HG02884 (cell line): Measurements from ENCODE around the gene RPS28.
"Not testable (repeated sequence)": the region's sequence is repeated elsewhere in the genome, so short reads cannot be mapped to it uniquely, and the experiment has no call there.

ENCODE experiments used
- ATAC-seq: cut with Tn5 transposase; IDR thresholded peaks from one replicate; pipeline ENCODE4 v1.9.1; 2021; ENCODE audit warnings: mild to moderate bottlenecking, moderate library complexity; ENCODE audit not compliant: unreplicated experiment

The RPS28 gene

DNA sequence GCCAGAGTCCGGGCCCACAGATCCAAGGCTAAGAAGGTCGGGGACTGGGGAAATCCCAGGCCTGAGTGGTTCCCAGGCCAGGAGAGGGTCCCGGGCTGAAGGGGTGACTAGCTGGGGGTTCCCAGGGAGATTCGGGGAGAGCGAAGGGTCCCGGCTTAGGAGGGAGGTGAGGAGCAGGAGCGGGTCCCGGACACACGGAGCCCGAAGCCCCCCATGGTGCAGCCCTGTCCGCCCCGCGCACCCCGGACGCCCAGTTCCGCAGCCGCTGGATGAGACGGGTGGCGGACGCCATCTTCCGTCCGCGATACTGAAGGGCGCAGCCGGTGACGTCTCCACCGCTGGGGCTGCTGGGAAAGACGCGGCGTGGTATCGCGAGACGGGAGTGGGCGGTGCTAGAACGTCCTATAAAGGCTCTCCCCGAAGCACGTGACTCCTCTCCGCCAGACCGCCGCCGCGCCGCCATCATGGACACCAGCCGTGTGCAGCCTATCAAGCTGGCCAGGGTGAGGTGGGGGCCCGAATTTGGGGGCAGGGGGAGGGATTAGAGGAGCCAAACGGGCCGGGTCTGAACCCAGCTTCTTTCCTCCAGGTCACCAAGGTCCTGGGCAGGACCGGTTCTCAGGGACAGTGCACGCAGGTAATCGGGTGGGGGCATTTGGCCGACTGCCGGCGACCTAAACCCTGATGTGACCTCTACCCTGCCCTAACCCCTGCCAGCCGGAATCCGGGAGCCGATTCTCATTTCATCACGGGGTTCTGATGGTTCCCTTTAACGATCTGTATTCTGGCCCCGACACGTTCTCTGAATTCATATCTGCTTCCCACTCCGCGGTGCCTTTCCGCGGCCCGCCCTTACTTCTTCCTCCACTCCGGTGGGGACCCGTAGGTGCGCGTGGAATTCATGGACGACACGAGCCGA is at the start of gene RPS28, which contains the start of gene NDUFA7:
Gene RPS28 (plus strand): TSS at position 430 of the 919 bp plus-strand sequence. CDS start 35 bp downstream, at position 465.
Gene NDUFA7 (minus strand): TSS at position 309 of the 919 bp plus-strand sequence. CDS start 17 bp downstream, at position 292.
- peak; percentile 79 for ATAC-seq

DNA sequence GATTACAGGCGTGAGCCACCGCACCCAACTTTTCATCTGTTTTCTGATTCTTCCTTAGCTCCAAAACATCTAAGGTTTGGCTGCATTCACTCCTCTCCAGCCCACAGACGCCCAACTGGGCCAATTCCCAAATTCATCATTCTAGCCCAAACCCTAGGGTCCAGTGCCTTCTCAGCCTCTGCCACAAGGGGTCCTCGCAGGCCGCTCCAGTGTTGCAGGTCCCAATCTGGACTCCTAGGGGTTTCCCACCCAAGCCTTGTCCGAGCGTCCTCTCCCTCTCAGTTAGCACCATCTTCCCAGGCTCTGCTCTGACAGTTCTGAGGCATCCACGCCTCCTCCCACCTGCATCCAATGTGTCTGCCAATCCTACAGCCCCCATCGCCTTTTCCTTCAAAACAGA is 44.8 kb upstream of the RPS28 start:
- not testable (repeated sequence) for ATAC-seq

DNA sequence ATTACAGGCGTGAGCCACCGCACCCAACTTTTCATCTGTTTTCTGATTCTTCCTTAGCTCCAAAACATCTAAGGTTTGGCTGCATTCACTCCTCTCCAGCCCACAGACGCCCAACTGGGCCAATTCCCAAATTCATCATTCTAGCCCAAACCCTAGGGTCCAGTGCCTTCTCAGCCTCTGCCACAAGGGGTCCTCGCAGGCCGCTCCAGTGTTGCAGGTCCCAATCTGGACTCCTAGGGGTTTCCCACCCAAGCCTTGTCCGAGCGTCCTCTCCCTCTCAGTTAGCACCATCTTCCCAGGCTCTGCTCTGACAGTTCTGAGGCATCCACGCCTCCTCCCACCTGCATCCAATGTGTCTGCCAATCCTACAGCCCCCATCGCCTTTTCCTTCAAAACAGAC is 30.0 kb upstream of the RPS28 start:
- not testable (repeated sequence) for ATAC-seq

DNA sequence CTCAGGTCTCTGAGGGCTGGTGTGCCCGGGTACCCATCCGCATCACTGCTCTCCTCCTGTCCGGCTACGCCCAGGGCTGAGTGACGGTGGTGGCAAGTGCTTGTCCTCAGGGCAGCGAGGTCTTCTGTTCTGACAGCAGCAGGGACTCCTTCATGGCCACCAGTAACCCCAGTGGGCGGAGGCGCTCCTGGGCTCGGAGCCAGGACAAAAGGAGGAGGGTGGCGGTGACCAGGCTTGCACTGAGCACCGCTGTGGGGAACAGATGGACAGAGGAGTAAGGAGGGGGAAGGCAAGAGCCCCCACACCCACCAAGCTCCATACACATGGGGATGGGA is 19.0 kb upstream of the RPS28 start:
- no peak for ATAC-seq

DNA sequence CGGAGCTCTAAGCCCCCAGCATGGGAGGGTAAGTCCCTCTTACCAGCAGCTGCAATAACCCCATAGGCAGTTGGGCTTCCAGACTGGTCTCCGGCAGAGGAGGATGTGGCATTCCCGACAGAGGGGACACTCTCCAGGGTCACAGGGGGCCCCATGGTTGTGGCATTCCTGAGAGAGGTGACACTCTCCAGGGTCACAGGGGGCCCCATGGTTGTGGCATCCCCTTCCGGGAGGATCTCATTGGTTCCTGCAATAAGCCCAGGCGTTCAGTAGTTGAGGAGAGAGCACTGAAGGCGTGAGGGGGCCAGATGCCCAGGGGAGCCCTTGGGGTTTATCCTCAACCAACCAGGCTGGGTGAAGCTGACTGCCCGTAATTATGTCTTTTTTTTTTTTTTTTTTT is 18.6 kb upstream of the RPS28 start:
- ATAC-seq = no peak

DNA sequence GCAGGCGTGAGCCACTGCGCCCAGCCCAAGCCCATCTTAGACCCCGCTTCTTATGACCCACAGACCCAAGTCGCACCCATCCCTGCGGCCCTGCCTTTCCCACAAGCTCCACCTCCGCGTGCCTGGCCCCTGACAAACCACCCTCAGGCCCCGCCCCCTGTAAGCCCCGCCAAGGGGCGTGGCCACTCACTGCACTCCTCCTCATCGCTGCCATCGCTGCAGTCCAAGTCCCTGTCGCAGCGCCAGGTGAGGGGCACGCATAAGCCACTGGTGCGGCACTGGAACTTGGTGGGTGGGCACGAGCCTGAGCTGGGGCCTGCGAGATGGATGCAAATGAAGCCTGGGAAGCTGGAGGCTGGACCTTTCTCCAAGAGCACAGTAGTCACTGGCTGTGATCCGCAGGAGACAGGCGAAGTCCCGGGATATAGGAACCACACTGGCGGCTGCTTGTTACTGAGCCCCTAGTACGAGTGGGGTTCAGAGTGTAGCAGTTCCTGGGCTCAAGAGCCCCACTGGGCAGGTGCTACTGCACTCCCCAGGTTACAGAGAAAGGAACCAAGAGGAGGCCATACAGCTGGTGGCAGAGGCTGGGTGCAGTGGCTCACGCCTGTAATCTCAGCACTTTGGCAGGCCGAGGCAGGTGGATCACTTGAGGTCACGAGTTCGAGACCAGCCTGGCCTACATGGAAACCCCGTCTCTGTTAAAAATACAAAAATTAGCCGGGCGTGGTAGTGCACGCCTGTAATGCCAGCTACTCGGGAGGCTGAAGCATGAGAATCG is 16.3 kb upstream of the RPS28 start:
- ATAC-seq = no peak

DNA sequence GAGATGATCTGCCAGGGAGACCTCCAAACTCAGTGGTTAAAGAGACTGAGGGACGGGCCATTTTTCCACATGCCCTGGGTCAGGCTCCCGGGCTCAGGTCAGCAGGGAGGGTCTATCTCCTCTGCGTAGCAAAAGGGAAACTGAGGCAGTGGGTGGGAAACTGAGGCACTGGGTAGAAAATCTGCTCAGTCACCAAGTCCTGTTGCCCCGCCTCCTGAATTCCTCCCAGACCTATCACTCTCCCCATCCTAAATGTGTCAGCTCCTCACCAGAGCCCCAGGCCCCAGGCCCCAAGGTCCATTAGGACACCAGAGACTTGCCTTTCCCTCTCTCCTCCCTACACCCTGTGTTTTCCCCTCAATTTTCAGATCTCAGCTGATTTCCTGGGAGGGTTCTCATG is 15.5 kb upstream of the RPS28 start:
- ATAC-seq = no peak

DNA sequence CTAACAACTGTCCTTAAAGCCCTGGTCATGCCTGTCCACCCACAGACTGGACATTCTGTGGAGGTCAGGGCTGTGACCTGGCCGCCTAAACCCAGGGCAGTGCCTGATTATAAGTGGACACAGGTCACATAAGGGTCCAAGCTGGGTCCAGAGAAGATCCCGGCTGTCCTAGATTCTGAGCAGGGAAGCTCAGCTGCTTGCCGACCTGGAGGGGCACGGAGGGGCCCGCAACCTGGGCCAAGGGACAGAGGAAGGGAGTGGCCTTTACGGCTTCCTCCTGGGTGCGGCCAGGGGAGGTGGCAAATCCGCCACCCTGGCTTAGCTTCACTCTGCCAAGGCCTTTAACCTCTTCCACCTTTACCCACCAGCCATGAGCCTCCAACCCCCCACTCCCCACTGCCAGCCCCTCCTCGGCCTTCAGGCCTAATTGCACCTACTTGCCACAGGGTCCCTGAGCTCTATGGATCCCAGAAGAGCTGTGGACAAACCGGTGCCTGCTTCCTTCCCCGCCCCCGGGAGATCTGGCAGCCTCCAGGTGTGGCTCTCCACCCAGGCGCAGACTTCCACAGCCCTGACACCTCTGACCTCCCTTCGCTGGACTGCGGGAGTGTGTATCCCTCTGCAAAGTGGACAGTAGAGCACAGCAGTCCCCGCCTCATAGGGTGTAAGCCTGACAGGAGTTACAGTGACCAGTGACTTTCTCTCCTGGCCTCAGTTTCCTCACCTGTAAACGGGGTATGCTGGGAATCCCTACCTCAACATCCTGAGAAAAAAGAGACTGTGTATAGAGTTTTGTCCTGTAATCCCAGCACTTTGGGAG is 14.9 kb upstream of the RPS28 start:
- ATAC-seq = no peak

DNA sequence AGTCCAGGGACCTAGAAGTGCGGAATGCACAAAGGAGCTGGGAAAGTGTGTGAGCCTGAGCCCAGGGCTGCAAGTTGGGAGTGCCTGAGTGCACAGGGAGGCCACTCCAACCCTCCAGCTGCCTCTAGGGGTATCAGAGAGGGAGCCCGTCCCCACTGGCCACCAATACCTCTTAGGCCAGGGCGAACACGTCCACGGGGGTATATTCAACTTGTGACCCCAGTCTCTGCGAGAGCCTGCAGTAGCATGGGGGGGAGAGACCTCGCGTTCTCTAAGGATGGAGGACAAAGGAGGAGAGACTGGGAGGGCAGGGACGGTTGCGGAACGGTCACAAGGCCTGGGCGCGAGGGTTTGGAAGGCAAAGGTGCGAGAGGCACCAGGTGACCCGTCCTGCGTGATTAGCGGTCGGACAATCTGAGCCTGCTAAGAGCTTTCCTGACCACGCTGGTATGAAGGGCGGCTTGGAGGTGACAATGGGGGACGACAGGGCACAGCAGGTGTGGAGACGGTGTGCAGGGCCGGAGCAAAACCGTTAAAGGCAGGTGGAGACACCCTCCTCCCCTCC is 13.8 kb upstream of the RPS28 start:
- ATAC-seq = no peak

DNA sequence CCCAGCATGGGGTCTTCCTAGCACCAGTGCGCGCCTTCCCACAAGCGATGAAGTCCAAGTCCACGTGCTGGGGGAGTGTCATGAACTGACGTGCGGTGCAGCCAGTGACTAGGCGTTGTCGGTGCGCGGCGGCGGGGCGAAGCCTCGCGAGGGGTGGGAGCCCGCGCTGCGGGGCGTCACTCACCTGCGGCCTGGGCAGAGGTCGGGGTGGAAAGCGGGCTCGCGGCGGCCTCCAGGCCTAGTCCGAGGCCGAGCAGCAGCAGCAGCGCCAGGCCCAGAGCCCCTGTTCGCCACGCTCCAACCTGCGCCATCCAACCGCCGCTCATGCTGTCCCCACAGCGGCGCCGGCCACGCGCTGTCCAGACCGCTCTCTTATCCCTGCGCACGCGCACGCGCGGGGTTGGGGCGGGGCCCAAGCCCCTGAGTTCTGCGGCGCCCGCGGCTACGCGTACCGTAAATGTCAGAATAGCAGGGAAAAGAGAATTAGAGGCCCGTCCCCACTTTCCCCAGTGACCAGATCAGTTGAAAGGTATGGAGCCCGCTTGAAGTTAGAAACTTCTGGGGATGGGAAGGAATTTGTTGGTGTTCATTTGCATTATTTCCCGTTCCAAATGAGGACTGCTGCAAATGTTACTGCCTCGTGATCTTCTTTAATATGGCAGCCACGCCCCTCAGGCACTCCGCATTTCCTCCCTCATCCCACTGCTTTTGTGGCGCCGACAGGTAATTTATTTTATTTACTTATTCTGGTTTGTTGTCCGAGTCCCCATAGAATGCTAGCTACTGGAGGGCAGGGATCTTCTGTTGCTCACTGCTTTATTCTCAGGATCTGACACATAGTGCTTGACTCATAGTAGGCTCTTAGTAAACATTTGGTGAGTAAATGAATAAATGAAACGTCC is 13.1 kb upstream of the RPS28 start, which contains the start of gene CD320:
Gene CD320 (minus strand): TSS at position 394 of the 902 bp plus-strand sequence. CDS start 68 bp downstream, at position 326.
- peak; percentile 58 for ATAC-seq

DNA sequence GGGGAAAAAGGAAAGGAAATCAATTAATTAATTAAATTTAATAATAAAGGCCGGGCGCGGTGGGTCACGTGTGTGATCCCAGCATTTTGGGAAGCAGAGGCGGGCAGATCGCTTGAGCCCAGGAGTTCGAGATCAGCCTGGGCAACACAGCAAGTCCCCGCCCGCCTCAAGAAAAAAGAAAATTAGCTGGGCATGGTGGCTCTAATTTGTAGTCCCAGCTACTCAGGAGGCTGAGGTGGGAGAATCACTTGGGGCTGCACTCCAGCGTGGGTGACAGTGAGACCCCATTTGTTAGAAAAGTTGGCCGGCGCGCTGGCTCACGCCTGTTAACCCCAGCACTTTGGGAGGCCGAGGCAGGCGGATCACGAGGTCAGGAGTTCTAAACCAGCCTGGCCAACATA is 12.4 kb upstream of the RPS28 start:
- no peak for ATAC-seq

DNA sequence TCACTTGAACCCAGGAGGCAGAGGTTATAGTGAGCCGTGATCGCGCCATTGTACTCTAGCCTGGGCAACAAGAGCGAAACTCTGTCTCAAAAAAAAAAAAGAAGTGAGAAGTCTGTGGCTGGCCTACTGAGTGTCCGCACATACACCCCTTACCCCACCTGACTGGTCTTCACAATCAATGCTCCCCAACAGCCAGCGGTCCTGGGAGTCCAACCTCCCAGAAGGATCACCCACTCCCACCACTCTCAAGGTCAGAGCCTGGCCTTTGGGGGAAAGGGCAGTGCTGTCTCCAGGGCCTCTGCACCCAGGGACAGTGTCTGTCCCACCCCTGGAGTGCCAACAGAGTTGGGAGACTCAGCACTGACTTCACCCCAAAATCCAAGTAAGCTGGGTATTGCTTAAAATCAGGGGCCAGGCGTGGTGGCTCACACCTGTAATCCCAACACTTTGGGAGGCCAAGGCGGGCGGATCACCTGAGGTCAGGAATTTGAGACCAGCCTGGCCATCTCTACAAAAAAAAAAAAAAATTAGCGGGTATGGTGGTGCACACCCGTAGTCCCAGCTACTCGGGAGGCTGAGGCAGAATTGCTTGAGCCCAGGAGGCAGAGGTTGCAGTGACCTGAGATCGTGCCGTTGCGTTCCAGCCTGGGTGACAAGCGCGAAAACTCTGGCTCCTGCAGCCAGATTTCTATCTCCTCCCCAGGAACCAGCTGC is 10.8 kb upstream of the RPS28 start:
- ATAC-seq = no peak

DNA sequence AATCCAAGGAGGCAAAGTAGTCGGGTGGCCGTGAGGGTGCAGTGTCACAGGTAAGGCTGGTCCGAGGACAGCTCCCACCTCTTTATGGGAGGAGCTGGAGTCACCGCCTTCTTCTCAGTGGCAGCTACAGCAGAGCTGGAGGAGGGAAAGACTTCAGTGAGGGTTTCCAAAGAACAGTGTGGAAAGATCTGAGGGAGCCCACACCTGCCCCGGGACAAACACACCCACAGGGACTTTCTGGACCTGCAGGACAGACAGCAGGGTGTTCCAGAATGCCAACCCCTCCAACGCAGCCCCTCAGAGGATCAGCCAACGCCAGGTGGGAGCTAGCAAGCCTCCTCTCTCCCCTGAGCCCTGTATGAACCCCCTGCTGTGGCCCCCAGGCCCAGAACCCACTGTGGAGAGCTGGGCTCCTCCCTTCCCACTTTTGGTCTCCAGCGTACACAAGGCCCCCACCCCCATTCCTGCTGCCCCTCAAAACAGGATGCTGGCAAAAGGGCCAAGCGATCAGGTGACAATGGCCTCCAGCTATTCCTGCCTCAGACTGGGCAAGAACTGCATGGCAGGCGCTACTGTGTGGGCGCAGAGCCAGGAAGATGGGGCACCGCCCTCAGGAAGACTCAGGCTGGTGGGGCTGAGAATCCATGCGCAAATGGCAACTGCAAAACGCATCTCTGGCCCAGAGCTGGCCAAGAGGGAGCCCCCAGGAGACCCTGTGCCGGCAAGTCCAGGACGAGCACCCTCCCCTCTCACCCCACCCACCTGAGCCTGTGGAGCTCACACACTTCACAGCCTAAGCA is 9.6 kb upstream of the RPS28 start:
- no peak for ATAC-seq

DNA sequence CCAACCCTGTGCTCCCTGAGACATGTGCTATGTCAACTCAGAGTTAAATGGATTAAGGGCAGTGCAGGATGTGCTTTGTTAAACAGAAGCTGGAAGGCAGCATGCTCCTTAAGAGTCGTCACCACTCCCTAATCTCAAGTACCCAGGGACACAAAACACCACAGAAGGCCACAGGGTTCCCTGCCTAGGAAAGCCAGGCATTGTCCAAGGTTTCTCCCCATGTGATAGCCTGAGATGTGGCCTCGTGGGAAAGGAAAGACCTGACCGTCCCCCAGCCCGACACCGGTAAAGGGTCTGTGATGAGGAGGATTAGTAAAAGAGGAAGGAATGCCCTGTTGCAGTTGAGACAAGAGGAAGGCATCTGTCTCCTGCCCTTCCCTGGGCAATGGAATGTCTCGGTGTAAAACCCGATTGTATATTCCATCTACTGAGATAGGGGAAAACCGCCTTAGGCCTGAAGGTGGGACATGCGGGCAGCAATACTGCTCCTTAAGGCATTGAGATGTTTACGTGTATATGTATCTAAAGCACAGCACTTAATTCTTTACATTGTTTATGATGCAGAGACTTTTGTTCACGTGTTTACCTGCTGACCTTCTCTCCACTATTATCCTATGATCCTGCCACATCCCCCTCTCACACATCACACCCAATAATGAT is 6.2 kb upstream of the RPS28 start:
- not testable (repeated sequence) for ATAC-seq

DNA sequence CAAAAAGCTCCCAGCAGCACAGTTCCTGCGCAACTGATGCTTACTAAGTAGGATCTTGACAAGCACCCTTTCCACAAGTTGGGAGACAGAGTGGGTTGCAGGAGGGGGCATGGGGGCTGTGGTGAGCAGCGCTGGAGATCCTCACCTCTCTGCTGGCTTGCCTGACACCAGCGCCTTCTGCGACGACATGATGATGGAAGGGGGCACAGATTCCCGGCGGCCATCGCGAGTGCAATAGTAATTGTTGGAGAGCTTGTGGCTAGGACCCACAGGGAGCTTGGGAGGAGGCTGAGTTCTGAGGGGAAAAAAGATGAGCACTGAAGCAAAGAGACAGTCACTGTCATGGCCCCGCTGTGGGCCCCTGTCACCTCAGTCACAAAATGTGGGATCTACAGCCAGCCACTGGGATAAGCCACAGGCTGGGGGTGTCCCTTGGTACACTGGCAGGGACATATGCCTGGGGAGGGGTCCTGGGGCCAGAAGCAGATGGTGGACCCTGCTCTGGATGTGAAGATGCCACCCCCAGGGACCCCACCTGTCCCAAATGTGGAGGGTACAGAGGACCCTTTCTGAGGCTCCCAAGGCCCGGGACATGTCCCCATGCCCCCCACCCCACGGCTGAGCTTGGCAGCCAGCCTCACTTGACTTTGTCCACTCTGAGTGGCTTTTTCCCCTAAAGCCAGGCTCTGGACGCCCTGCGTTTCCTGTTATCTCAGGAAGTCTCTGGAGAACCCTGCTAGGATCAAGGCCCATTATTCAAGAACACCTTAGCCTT is 4.8 kb upstream of the RPS28 start:
- no peak for ATAC-seq

DNA sequence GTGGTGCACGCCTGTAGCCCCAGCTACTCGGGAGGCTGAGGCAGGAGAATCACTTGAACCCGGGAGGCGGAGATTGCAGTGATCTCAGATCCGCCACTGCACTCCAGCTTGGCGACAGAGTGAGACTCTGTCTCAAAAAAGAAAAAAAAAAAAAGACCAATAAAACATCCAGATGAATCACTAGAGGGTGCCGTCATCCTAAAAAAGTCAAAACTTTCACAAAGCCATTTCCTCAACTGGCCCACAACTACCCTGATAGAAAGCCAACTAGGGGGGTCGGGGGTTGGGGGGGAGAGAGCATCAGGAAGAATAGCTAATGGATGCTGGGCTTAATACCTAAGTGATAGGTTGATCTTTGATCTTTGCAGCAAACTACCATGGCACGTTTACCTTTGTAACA is 2.5 kb upstream of the RPS28 start:
- not testable (repeated sequence) for ATAC-seq
